ENCODE measurements around the gene MAPRE3.

The MAPRE3 gene

GRCh38 chr2:26969077-26969844 is 1.2 kb upstream of the MAPRE3 start:
- no peak overlapping the region for H3K27ac ChIP-seq
- TF ChIP-seq CTCF (conservative IDR thresholded peaks at IDR 0.05) = no peak

- no peak for TF ChIP-seq CTCF (conservative IDR thresholded peaks at IDR 0.05)
- peak overlapping the region; percentile 79 for H3K27ac ChIP-seq
These were observed 641 bp downstream of the MAPRE3 start for GRCh38 chr2:26970928-26971627.

GRCh38 chr2:26971911-26972786 is 1.7 kb downstream of the MAPRE3 start:
- peak overlapping the region; percentile 79 for H3K27ac ChIP-seq
- TF ChIP-seq CTCF (conservative IDR thresholded peaks at IDR 0.05) = no peak

GRCh38 chr2:26974352-26974751 is 3.9 kb downstream of the MAPRE3 start:
- H3K27ac ChIP-seq = no peak overlapping the region
- TF ChIP-seq CTCF (conservative IDR thresholded peaks at IDR 0.05) = no peak

- no peak overlapping the region for H3K27ac ChIP-seq
- TF ChIP-seq CTCF (conservative IDR thresholded peaks at IDR 0.05) = no peak
These were observed 4.7 kb downstream of the MAPRE3 start for GRCh38 chr2:26975102-26975501.

GRCh38 chr2:26975656-26976055 is 5.2 kb downstream of the MAPRE3 start:
- no peak for TF ChIP-seq CTCF (conservative IDR thresholded peaks at IDR 0.05)
- no peak overlapping the region for H3K27ac ChIP-seq

GRCh38 chr2:26976237-26976636 is 5.8 kb downstream of the MAPRE3 start:
- no peak overlapping the region for H3K27ac ChIP-seq
- no peak for TF ChIP-seq CTCF (conservative IDR thresholded peaks at IDR 0.05)

Measured in VCaP (cell line).